Measurements from ENCODE around the gene ANKHD1.

DNA sequence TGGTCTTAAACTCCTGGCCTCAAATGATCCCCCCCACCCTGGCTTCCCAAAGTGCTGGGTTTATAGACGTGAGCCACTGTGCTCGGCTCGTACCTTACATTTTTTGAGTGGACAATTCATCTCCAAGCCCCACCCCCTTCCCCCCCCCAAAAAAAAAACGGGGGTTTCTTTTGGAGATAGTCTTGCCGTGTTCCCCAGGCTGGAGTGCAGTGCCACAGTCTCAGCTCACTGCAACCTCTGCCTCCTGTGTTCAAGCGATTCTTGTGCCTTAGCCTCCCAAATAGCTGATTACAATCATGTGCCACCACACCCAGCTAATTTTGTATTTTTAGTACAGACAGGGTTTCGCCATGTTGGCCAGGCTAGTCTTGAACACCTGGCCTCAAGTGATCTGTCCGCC is 31.3 kb downstream of the ANKHD1 start:
- TF ChIP-seq, protein P1, sequence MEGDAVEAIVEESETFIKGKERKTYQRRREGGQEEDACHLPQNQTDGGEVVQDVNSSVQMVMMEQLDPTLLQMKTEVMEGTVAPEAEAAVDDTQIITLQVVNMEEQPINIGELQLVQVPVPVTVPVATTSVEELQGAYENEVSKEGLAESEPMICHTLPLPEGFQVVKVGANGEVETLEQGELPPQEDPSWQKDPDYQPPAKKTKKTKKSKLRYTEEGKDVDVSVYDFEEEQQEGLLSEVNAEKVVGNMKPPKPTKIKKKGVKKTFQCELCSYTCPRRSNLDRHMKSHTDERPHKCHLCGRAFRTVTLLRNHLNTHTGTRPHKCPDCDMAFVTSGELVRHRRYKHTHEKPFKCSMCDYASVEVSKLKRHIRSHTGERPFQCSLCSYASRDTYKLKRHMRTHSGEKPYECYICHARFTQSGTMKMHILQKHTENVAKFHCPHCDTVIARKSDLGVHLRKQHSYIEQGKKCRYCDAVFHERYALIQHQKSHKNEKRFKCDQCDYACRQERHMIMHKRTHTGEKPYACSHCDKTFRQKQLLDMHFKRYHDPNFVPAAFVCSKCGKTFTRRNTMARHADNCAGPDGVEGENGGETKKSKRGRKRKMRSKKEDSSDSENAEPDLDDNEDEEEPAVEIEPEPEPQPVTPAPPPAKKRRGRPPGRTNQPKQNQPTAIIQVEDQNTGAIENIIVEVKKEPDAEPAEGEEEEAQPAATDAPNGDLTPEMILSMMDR (IDR thresholded peaks at IDR 0.05; ENCODE audit: low read depth, low read length): no peak
- no peak for TF ChIP-seq EZH2phosphoT487 (IDR thresholded peaks at IDR 0.05; ENCODE audit: low read depth)
